Heart left ventricle (tissue), 13 donors: ENCODE data around the gene SLC22A23.

Experiments
- CTCF ChIP-seq, 12 donors: fragments of 200-600 bp; sonication (generic) in 4 of 12; IDR thresholded peaks; one replicate each; pipeline versions ENCODE4 v1.5.0 to v1.8.0; 2018 to 2022; ENCODE audit warnings: antibody characterized with exemption in 12 of 12, mild to moderate bottlenecking in 5 of 12
- POLR2A ChIP-seq, 2 donors: fragments of 450-650 bp; IDR thresholded peaks; one replicate each; pipeline ENCODE4 v1.6.1; 2017; ENCODE audit warnings: antibody characterized with exemption in 2 of 2, mild to moderate bottlenecking in 2 of 2, moderate library complexity in 2 of 2
- donor health status: ischemic (EF 13 %, LVEDD 7.1; RV severe dilation, severe dysfunction).
- donor health status: DM: no; HTN: yes; CAD: no.
- donor health status: DM: no; HTN: no; CAD: no.
- donor health status: ischemic (EF 25% LVEDD 6.9; RV normal size, moderate dysfunction).
- donor health status: ischemic (EF 25% LVEDD 5.7; RV mildly dilated, moderate dysfunction).
- donor health status: ischemic (EF 35%, LVEDD 5.7; RV mildly dilated, moderate dysfunction).
- donor health status: nonischemic (EF 11% LVEDD 7.7; RV severe dilation, severe dysfunction).
- donor health status: DM: yes; HTN: yes; CAD: no.
- donor health status: PGD.
- donor health status: ischemic (EF 29% LVEDD 5.4; RV normal size, mild dysfunction).
- donor health status: nonischemic (EF 23%, LVEDD 6.1; RV moderate dilation, normal function).

- TF ChIP-seq CTCF (IDR thresholded peaks at IDR 0.05) (no peak), POLR2A (IDR thresholded peaks at IDR 0.05) (no peak)
Observed at GRCh38 chr6:3282476-3283236, 174.2 kb downstream of the SLC22A23 start.
